ENCODE data around the gene MYCBPAP. TPM values are rescaled to one million over a fixed set of nuclear protein-coding genes. Genes with fewer than 3 reads are reported as not detected.
A peak's percentile ranks its signal among the peaks of the same experiment; 100 is the strongest.

Gene MYCBPAP
- polyA plus RNA-seq, 2 donors: 0.05 to 0.22 TPM

DNA sequence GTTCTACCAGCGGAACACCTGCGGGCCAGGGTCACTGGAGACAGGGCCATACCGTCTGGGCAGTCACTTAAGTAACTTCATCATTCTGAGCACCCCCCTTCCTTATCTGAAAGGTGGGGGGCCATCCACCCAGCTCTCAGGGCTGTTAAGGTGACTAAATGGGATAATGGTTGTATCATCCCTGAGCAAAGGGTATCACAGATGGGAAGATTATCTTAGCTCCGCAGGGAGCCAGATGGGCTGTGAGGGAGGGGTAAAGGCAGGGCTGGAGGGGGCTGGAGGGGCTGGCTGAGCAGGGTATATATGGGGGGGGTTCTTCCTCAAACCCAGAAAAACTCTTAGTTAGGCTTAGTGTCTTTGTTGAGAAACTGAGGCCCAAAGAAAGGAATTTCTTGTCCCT lies 49.4 kb downstream of the MYCBPAP start:
- H3K4me3 ChIP-seq (ENCODE audit: low read depth in 1 of 2, low read length in 2 of 2): no peak overlapping the region
- peaks cover 0 to 9% of the 10 kb centered on the region in 2 donors for H3K36me3 ChIP-seq (ENCODE audit: control insufficient read depth in 2 of 2, insufficient read depth in 2 of 2, low read length in 1 of 2)
- no peak overlapping the region for H3K27ac ChIP-seq (ENCODE audit: low read depth in 2 of 2, low read length in 1 of 2)
- peaks cover 0 to 31% of the 10 kb centered on the region in 2 donors for H3K27me3 ChIP-seq (ENCODE audit: control insufficient read depth in 1 of 2, insufficient read depth in 2 of 2, low read length in 2 of 2)
- 87 to 94% methylated on average over 4 of the region's 4 CpGs for WGBS, 2 donors
- H3K9me3 ChIP-seq (ENCODE audit: control insufficient read depth in 2 of 2, insufficient read depth in 1 of 2, low read depth in 1 of 2, low read length in 1 of 2): no peaks in the 10 kb centered on the region
- peaks cover 12 to 13% of the 10 kb centered on the region in 2 donors for H3K4me1 ChIP-seq (ENCODE audit: control insufficient read depth in 2 of 2, insufficient read depth in 2 of 2, low read length in 1 of 2)

DNA sequence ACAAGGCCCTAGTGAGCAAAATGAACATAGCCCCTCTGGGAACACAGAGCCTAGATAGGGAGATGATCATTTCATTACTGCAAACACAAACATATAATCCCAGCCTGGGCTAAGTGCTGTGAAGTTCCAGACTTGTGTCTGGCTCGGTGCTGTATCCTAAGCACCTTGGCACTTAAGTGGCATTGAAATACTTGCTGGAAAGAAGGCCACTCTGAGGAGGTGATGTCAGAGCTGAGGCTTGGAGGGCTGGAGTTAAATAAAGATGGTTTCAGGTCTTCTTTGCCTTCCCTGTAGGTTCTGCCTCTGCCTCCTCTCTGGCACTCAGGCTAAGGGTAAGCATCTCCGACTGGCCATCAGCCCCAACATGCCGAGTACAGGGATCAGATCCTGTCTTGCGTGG lies 49.9 kb downstream of the MYCBPAP start:
- Histone ChIP-seq H3K27me3 (ENCODE audit: control insufficient read depth in 1 of 2, insufficient read depth in 2 of 2, low read length in 2 of 2) (peaks cover 0 to 31% of the 10 kb centered on the region in 2 donors), H3K27ac (ENCODE audit: low read depth in 2 of 2, low read length in 1 of 2) (no peak overlapping the region), H3K36me3 (ENCODE audit: control insufficient read depth in 2 of 2, insufficient read depth in 2 of 2, low read length in 1 of 2) (peaks cover 0 to 9% of the 10 kb centered on the region in 2 donors), H3K9me3 (ENCODE audit: control insufficient read depth in 2 of 2, insufficient read depth in 1 of 2, low read depth in 1 of 2, low read length in 1 of 2) (no peaks in the 10 kb centered on the region), H3K4me1 (ENCODE audit: control insufficient read depth in 2 of 2, insufficient read depth in 2 of 2, low read length in 1 of 2) (peaks cover 12 to 13% of the 10 kb centered on the region in 2 donors), H3K4me3 (ENCODE audit: low read depth in 1 of 2, low read length in 2 of 2) (no peak overlapping the region)
- 74 to 75% methylated on average over 4 of the region's 4 CpGs for WGBS, 2 donors

DNA sequence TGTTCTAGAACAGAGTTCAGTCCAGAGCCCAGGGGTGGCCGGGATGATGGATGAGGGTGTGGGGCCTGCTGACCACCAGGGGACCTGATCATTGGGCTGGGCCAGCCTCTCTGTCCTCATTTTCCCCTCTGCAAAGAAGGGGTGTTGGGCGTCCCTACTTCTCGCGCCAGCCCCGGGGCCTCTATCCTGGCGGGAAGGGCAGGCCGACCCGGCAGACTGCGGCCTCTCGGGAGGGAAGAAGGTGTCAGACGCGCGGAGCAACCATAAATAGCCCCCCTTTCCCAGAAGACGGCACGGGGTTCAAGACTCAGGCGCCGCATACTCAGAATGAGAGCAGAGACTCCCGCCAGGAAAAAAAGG lies 50.3 kb downstream of the MYCBPAP start:
- H3K4me3 ChIP-seq (ENCODE audit: low read depth in 1 of 2, low read length in 2 of 2): no peak overlapping the region
- 30 to 31% methylated on average over 18 of the region's 18 CpGs for WGBS, 2 donors
- peaks cover 12 to 13% of the 10 kb centered on the region in 2 donors for H3K4me1 ChIP-seq (ENCODE audit: control insufficient read depth in 2 of 2, insufficient read depth in 2 of 2, low read length in 1 of 2)
- H3K9me3 ChIP-seq (ENCODE audit: control insufficient read depth in 2 of 2, insufficient read depth in 1 of 2, low read depth in 1 of 2, low read length in 1 of 2): no peaks in the 10 kb centered on the region
- H3K27me3 ChIP-seq (ENCODE audit: control insufficient read depth in 1 of 2, insufficient read depth in 2 of 2, low read length in 2 of 2): peaks cover 0 to 31% of the 10 kb centered on the region in 2 donors
- peaks cover 0 to 9% of the 10 kb centered on the region in 2 donors for H3K36me3 ChIP-seq (ENCODE audit: control insufficient read depth in 2 of 2, insufficient read depth in 2 of 2, low read length in 1 of 2)
- no peak overlapping the region for H3K27ac ChIP-seq (ENCODE audit: low read depth in 2 of 2, low read length in 1 of 2)

DNA sequence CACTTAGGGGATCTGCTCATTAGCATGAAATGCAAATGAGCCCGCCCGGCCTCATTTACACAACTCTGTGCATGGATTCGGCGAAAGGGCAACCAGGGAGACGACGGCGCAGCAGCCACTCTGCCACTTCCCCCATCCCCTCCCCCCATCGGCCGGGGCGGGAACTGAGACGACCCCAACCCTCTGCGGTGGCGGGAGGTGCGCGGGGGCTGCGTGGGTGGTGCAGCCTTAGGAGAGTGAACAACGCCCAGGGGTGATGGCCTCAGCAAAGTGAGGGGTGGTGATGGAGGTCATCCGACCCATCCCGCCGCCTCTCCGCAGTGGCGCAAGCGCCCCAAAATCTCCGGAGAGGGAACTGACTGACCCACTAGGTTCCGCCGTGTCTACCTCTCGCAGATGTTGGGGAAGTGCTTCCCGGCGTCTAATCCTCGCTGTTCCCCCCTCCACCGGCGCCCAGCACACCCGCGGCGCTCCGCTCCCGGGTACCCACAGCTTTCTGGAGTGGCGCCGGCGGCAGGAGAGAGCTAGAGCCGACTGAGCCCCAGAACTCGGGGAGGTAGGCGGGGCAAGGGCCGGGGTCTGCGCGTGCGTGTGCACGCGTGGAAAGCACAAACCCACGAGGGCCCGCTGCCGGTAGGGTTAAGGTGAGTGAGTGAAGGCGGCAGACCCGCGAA lies 50.8 kb downstream of the MYCBPAP start:
- H3K36me3 ChIP-seq (ENCODE audit: control insufficient read depth in 2 of 2, insufficient read depth in 2 of 2, low read length in 1 of 2): peaks cover 0 to 9% of the 10 kb centered on the region in 2 donors
- H3K4me3 ChIP-seq (ENCODE audit: low read depth in 1 of 2, low read length in 2 of 2): peak overlapping the region in 1 of 2 donors; percentile 8
- peaks cover 12 to 13% of the 10 kb centered on the region in 2 donors for H3K4me1 ChIP-seq (ENCODE audit: control insufficient read depth in 2 of 2, insufficient read depth in 2 of 2, low read length in 1 of 2)
- H3K27ac ChIP-seq (ENCODE audit: low read depth in 2 of 2, low read length in 1 of 2): no peak overlapping the region
- no peaks in the 10 kb centered on the region for H3K9me3 ChIP-seq (ENCODE audit: control insufficient read depth in 2 of 2, insufficient read depth in 1 of 2, low read depth in 1 of 2, low read length in 1 of 2)
- WGBS, 2 donors: 3 to 4% methylated on average over 50 to 55 of the region's 55 CpGs
- H3K27me3 ChIP-seq (ENCODE audit: control insufficient read depth in 1 of 2, insufficient read depth in 2 of 2, low read length in 2 of 2): peaks cover 0 to 31% of the 10 kb centered on the region in 2 donors

DNA sequence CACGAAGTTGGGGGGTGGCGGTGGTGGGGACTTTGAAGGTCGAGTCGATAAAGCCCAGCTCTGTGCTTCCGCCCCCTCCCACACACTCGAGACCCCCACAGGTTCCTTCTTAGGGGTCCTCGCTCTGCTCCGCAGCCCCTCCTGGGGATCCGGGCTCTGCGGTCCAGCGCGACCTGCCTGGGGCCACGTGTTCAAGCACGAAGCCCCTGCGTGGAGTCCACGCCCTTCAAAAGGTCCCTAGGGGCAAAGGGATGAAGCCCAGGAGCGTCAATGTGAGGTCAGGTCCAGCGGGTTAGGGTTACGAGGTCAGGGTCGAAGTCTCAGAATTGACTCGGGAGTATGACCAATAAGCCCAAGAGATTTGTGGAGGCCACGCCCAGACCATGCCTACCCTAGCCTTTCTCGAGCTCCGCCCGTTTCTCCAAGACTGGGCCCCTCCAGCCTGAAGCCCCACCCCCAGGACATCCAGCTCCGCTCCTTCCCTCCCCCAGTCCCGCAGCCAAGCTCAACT lies 51.5 kb downstream of the MYCBPAP start:
- H3K9me3 ChIP-seq (ENCODE audit: control insufficient read depth in 2 of 2, insufficient read depth in 1 of 2, low read depth in 1 of 2, low read length in 1 of 2): no peaks in the 10 kb centered on the region
- peak overlapping the region; percentile 40 to 48 for H3K4me3 ChIP-seq (ENCODE audit: low read depth in 1 of 2, low read length in 2 of 2)
- H3K27ac ChIP-seq (ENCODE audit: low read depth in 2 of 2, low read length in 1 of 2): no peak overlapping the region
- H3K27me3 ChIP-seq (ENCODE audit: control insufficient read depth in 1 of 2, insufficient read depth in 2 of 2, low read length in 2 of 2): peaks cover 0 to 31% of the 10 kb centered on the region in 2 donors
- H3K36me3 ChIP-seq (ENCODE audit: control insufficient read depth in 2 of 2, insufficient read depth in 2 of 2, low read length in 1 of 2): peaks cover 0 to 5% of the 10 kb centered on the region in 2 donors
- H3K4me1 ChIP-seq (ENCODE audit: control insufficient read depth in 2 of 2, insufficient read depth in 2 of 2, low read length in 1 of 2): peaks cover 12 to 13% of the 10 kb centered on the region in 2 donors
- WGBS, 2 donors: 6 to 7% methylated on average over 27 of the region's 27 CpGs

DNA sequence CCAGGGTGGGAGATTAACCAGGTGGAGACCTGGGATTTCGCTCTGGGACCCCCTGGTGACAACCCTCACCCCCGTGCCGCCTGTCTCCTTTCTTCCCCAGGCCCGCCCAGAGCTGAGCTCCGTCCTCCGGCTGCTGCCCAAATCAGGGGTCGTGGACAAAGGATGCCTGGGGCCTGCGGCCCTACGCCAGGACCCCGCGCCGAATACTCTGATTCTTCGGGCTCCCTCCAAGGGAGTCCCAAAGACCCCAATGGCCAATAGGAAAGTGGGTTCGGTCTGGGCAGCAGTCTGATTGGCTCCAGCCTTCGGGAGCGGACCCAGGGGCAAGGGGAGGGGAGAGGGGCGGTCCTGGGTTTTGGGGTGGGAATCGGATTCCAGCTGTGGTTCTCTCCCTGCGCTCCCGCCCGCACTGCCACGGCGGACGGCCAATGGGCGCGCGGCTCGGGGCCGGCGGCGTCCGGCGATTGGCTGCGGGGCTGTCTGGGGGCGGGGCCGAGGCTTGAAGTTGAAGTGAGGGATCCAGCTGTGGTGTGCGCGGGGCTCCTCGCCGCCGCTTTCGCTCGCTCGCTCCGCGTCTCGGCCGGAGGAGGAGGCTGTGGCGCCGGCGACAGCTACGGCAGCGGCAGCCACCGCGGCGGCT lies 52.1 kb downstream of the MYCBPAP start, which contains the start of gene CACNA1G:
Gene CACNA1G, plus strand, starts transcription at position 531 of the 640 bp plus-strand sequence. CDS start 745 bp downstream, outside the sequence.
- Histone ChIP-seq H3K9me3 (ENCODE audit: control insufficient read depth in 2 of 2, insufficient read depth in 1 of 2, low read depth in 1 of 2, low read length in 1 of 2) (no peaks in the 10 kb centered on the region), H3K27ac (ENCODE audit: low read depth in 2 of 2, low read length in 1 of 2) (no peak within 1 kb of the TSS), H3K4me1 (ENCODE audit: control insufficient read depth in 2 of 2, insufficient read depth in 2 of 2, low read length in 1 of 2) (peaks cover 12 to 13% of the 10 kb centered on the region in 2 donors), H3K4me3 (ENCODE audit: low read depth in 1 of 2, low read length in 2 of 2) (peak within 1 kb of the TSS; percentile 40 to 48), H3K36me3 (ENCODE audit: control insufficient read depth in 2 of 2, insufficient read depth in 2 of 2, low read length in 1 of 2) (no peaks in the 10 kb centered on the region), H3K27me3 (ENCODE audit: control insufficient read depth in 1 of 2, insufficient read depth in 2 of 2, low read length in 2 of 2) (peaks cover 0 to 31% of the 10 kb centered on the region in 2 donors)
- WGBS, 2 donors: 1 to 3% methylated on average over 22 to 56 of the region's 56 CpGs

DNA sequence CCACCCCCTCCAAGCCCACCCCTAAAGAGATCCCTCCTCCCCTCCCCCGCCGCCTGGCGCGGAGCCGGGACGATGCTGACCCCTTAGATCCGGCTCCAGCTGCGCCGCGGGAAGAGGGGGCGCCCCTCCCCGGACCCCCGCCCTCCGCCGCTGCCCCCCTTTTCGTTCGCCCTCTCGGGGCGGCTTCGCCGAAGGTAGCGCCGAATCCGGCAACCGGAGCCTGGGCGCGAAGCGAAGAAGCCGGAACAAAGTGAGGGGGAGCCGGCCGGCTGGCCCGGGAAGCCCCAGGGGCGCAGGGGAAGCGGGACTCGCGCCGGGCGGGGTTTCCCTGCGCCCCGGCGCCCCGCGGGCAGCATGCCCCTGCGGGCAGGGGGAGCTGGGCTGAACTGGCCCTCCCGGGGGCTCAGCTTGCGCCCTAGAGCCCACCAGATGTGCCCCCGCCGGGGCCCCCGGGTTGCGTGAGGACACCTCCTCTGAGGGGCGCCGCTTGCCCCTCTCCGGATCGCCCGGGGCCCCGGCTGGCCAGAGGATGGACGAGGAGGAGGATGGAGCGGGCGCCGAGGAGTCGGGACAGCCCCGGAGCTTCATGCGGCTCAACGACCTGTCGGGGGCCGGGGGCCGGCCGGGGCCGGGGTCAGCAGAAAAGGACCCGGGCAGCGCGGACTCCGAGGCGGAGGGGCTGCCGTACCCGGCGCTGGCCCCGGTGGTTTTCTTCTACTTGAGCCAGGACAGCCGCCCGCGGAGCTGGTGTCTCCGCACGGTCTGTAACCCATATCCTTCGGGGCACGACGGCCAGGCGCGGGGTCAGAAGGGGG lies 52.9 kb downstream of the MYCBPAP start:
- Histone ChIP-seq H3K36me3 (ENCODE audit: control insufficient read depth in 2 of 2, insufficient read depth in 2 of 2, low read length in 1 of 2) (no peaks in the 10 kb centered on the region), H3K27me3 (ENCODE audit: control insufficient read depth in 1 of 2, insufficient read depth in 2 of 2, low read length in 2 of 2) (peaks cover 0 to 31% of the 10 kb centered on the region in 2 donors), H3K4me3 (ENCODE audit: low read depth in 1 of 2, low read length in 2 of 2) (peak overlapping the region in 1 of 2 donors; percentile 48), H3K9me3 (ENCODE audit: control insufficient read depth in 2 of 2, insufficient read depth in 1 of 2, low read depth in 1 of 2, low read length in 1 of 2) (no peaks in the 10 kb centered on the region), H3K27ac (ENCODE audit: low read depth in 2 of 2, low read length in 1 of 2) (no peak overlapping the region), H3K4me1 (ENCODE audit: control insufficient read depth in 2 of 2, insufficient read depth in 2 of 2, low read length in 1 of 2) (peaks cover 12 to 13% of the 10 kb centered on the region in 2 donors)
- 1 to 2% methylated on average over 63 to 88 of the region's 88 CpGs for WGBS, 2 donors

DNA sequence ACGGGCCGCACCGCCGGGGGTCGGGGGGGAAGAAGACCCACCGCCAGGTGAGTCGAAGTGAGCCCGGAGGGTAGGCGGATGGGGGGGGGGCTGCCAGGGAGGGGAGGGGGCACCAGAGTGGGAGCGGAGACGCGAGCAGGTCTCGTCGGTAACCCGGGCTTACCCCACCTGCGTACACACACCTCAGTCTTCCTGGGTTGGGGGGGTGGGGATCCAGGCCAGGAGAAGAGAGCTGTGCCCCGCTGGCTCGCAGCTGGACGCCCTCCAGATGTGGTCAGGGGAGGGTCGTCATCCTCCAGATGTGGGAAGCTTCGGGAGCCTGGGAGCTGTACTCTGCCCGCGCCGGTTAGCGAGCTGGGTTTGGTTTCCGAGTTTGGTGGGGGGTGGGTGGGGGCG lies 53.5 kb downstream of the MYCBPAP start:
- Histone ChIP-seq H3K9me3 (ENCODE audit: control insufficient read depth in 2 of 2, insufficient read depth in 1 of 2, low read depth in 1 of 2, low read length in 1 of 2) (no peaks in the 10 kb centered on the region), H3K27ac (ENCODE audit: low read depth in 2 of 2, low read length in 1 of 2) (no peak overlapping the region), H3K36me3 (ENCODE audit: control insufficient read depth in 2 of 2, insufficient read depth in 2 of 2, low read length in 1 of 2) (no peaks in the 10 kb centered on the region), H3K4me3 (ENCODE audit: low read depth in 1 of 2, low read length in 2 of 2) (peak overlapping the region in 1 of 2 donors; percentile 48), H3K4me1 (ENCODE audit: control insufficient read depth in 2 of 2, insufficient read depth in 2 of 2, low read length in 1 of 2) (peaks cover 12 to 13% of the 10 kb centered on the region in 2 donors), H3K27me3 (ENCODE audit: control insufficient read depth in 1 of 2, insufficient read depth in 2 of 2, low read length in 2 of 2) (peaks cover 0 to 31% of the 10 kb centered on the region in 2 donors)
- WGBS, 2 donors: 2 to 3% methylated on average over 24 to 27 of the region's 27 CpGs
